GM23338 (cell line): ENCODE data around the gene NECTIN2. TPM values are rescaled to one million over a fixed set of nuclear protein-coding genes. Genes with fewer than 3 reads are reported as not detected.
A peak's percentile ranks its signal among the peaks of the same experiment; 100 is the strongest.

Experiments
- ATAC-seq: fragments of 200-7000 bp; cut with Tn5 transposase; 3 replicates; pipeline ENCODE4 v1.9.1; 2020
- DNase-seq: peaks from one replicate; pipeline ENCODE4 v3.0.0-alpha.2; 2015; ENCODE audit warnings: low spot score
- H2AFZ ChIP-seq: fragments of 200-600 bp; sonication (generic); 2 replicates; pipeline ENCODE4 v1.8.0; 2016; ENCODE audit warnings: antibody characterized with exemption, mild to moderate bottlenecking, moderate library complexity
- H3F3A ChIP-seq: fragments of 200-600 bp; sonication (generic); replicated peaks from 2 replicates; pipeline ENCODE4 v1.8.0; 2017; ENCODE audit warnings: antibody characterized with exemption, mixed run types, low read depth
- H3K27ac ChIP-seq: fragments of 200-600 bp; sonication (generic); 2 replicates; pipeline ENCODE4 v1.6.1; 2016; ENCODE audit warnings: low read depth
- H3K27me3 ChIP-seq: fragments of 200-600 bp; sonication (generic); 2 replicates; pipeline ENCODE4 v1.8.0; 2016; ENCODE audit warnings: mild to moderate bottlenecking, mixed run types, moderate library complexity; ENCODE audit not compliant: insufficient read depth
- H3K36me3 ChIP-seq: fragments of 200-600 bp; sonication (generic); 2 replicates; pipeline ENCODE4 v1.8.0; 2016; ENCODE audit warnings: mild to moderate bottlenecking; ENCODE audit not compliant: insufficient read depth
- H3K4me1 ChIP-seq: fragments of 200-600 bp; sonication (generic); 2 replicates; pipeline ENCODE4 v1.8.0; 2016; ENCODE audit warnings: mild to moderate bottlenecking, moderate library complexity; ENCODE audit not compliant: insufficient read depth
- H3K4me2 ChIP-seq: fragments of 200-600 bp; sonication (generic); 2 replicates; pipeline ENCODE4 v1.7.1; 2017; ENCODE audit warnings: mixed run types
- H3K4me3 ChIP-seq: fragments of 200-600 bp; sonication (generic); 2 replicates; pipeline ENCODE4 v1.6.1; 2016; ENCODE audit warnings: mixed run types
- H3K79me2 ChIP-seq: fragments of 200-600 bp; sonication (generic); replicated peaks from 2 replicates; pipeline ENCODE4 v1.8.0; 2017; ENCODE audit warnings: mild to moderate bottlenecking; ENCODE audit not compliant: insufficient read depth
- H3K9me2 ChIP-seq: fragments of 200-600 bp; sonication (generic); 2 replicates; pipeline ENCODE4 v1.8.0; 2017; ENCODE audit not compliant: insufficient read depth
- H4K20me1 ChIP-seq: fragments of 200-600 bp; sonication (generic); replicated peaks from 2 replicates; pipeline ENCODE4 v1.8.0; 2017; ENCODE audit warnings: mild to moderate bottlenecking; ENCODE audit not compliant: insufficient read depth
- H3K27ac Mint-ChIP-seq: 2 replicates; pipeline ENCODE4 v1.8.0; 2020; ENCODE audit warnings: inconsistent platforms, mild to moderate bottlenecking, moderate library complexity, mixed read lengths
- H3K27me3 Mint-ChIP-seq: 3 replicates; pipeline ENCODE4 v1.8.0; 2022; ENCODE audit warnings: low read depth, mild to moderate bottlenecking, moderate library complexity, mixed read lengths, inconsistent platforms; ENCODE audit not compliant: insufficient read depth, poor library complexity
- H3K36me3 Mint-ChIP-seq: 3 replicates; pipeline ENCODE4 v1.8.0; 2021; ENCODE audit warnings: low read depth, mild to moderate bottlenecking, inconsistent platforms, moderate library complexity, mixed read lengths
- H3K4me1 Mint-ChIP-seq: 3 replicates; pipeline ENCODE4 v1.8.0; 2020; ENCODE audit warnings: mild to moderate bottlenecking, inconsistent platforms, mixed read lengths
- H3K4me3 Mint-ChIP-seq: 3 replicates; pipeline ENCODE4 v1.8.0; 2021; ENCODE audit warnings: moderate library complexity, mild to moderate bottlenecking, inconsistent platforms, mixed read lengths
- H3K9me3 Mint-ChIP-seq: 3 replicates; pipeline ENCODE4 v1.8.0; 2020; ENCODE audit warnings: moderate library complexity, mild to moderate bottlenecking, inconsistent platforms, mixed read lengths
- CREB1 ChIP-seq: fragments of 250-450 bp; sonication (Bioruptor Pico); IDR thresholded peaks from 2 replicates; pipeline ENCODE4 v1.5.0; 2020; ENCODE audit warnings: low read depth, mild to moderate bottlenecking, moderate library complexity
- EZH2 ChIP-seq: fragments of 200-600 bp; sonication (generic); IDR thresholded peaks from one replicate; pipeline ENCODE4 v1.8.0; 2017; ENCODE audit warnings: antibody characterized with exemption, mild to moderate bottlenecking, low read depth; ENCODE audit not compliant: unreplicated experiment
- EZH2phosphoT487 ChIP-seq: fragments of 200-600 bp; sonication (generic); IDR thresholded peaks from one replicate; pipeline ENCODE4 v1.8.1; 2018; ENCODE audit warnings: antibody characterized with exemption; ENCODE audit not compliant: unreplicated experiment
- JUNB ChIP-seq: IDR thresholded peaks from one replicate; pipeline ENCODE4 v1.6.1; 2016; ENCODE audit warnings: antibody characterized with exemption; ENCODE audit not compliant: unreplicated experiment
- NANOG ChIP-seq: IDR thresholded peaks from 2 replicates; pipeline ENCODE4 v1.6.1; 2016; ENCODE audit warnings: antibody characterized with exemption, borderline replicate concordance
- STAT1 ChIP-seq: IDR thresholded peaks from one replicate; pipeline ENCODE4 v1.6.1; 2016; ENCODE audit warnings: antibody characterized with exemption; ENCODE audit not compliant: unreplicated experiment
- ZNF114 ChIP-seq: fragments of 250-450 bp; sonication (Bioruptor Pico); IDR thresholded peaks from 2 replicates; pipeline ENCODE4 v1.5.0; 2020; ENCODE audit warnings: mild to moderate bottlenecking, moderate library complexity
- ZNF331 ChIP-seq: fragments of 250-450 bp; sonication (Bioruptor Pico); IDR thresholded peaks from 2 replicates; pipeline ENCODE4 v1.5.0; 2020; ENCODE audit warnings: low read depth, mild to moderate bottlenecking, moderate library complexity
- polyA plus RNA-seq: library from polyadenylated mRNA; unstranded; fragments of >200 nt; fragmentation: Nextera tagmentation; extraction: Ambion mirVana; gene quantifications from 2 replicates; pipeline ENCODE4 v1.2.1, GENCODE V29; 2016
- total RNA-seq: library from RNA; depleted of rRNA; stranded (reverse); fragments of >200 nt; shearing (Covaris generic); gene quantifications from 2 replicates; pipeline ENCODE4 v1.2.3, GENCODE V29; 2014
- TF ChIP-seq, protein P1 (sequence below), 2 experiments: fragments of 200-600 bp in 1 of 2; sonication (generic) in 1 of 2; conservative IDR thresholded peaks; 2 replicates each; pipeline versions ENCODE4 v1.5.1 to v1.6.1; 2016 to 2017; ENCODE audit warnings: antibody characterized with exemption in 2 of 2, low read depth in 2 of 2, mild to moderate bottlenecking in 2 of 2, moderate library complexity in 1 of 2
- TF ChIP-seq, protein P2 (sequence below): IDR thresholded peaks from one replicate; pipeline ENCODE4 v1.6.1; 2018; ENCODE audit warnings: antibody characterized with exemption; ENCODE audit not compliant: unreplicated experiment
- TF ChIP-seq, protein P3 (sequence below): fragments of 250-450 bp; sonication (Bioruptor Pico); IDR thresholded peaks from 2 replicates; pipeline ENCODE4 v1.5.0; 2020; ENCODE audit warnings: mild to moderate bottlenecking, moderate library complexity

Gene NECTIN2
- total and polyA plus RNA-seq, 2 experiments from 2014 or later: 109 to 230 TPM

DNA sequence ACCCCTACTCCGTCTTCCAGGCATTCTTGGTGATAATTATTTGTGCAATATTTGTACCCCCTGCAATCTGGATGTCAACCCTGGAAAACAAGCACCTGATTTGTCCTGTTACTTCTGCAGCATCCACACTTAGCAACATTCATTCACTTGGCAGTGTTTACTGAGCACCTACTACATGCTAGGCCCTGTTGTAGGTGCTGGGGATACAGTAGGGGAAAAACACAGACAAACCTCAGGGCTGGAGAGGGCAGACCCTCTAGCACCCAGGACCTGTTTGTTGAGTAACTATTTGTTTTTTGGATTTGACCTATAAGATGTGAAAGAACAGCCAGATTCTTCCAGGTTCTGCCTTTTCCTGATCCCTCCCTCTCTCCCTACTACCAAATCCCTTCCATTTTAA lies 9.5 kb downstream of the NECTIN2 start (continued):
- TF ChIP-seq NANOG: no peak
- TF ChIP-seq, protein P1, sequence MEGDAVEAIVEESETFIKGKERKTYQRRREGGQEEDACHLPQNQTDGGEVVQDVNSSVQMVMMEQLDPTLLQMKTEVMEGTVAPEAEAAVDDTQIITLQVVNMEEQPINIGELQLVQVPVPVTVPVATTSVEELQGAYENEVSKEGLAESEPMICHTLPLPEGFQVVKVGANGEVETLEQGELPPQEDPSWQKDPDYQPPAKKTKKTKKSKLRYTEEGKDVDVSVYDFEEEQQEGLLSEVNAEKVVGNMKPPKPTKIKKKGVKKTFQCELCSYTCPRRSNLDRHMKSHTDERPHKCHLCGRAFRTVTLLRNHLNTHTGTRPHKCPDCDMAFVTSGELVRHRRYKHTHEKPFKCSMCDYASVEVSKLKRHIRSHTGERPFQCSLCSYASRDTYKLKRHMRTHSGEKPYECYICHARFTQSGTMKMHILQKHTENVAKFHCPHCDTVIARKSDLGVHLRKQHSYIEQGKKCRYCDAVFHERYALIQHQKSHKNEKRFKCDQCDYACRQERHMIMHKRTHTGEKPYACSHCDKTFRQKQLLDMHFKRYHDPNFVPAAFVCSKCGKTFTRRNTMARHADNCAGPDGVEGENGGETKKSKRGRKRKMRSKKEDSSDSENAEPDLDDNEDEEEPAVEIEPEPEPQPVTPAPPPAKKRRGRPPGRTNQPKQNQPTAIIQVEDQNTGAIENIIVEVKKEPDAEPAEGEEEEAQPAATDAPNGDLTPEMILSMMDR (conservative IDR thresholded peaks at IDR 0.05; ENCODE audit: low read depth in 2 of 2): no peak
- no peak for TF ChIP-seq STAT1

DNA sequence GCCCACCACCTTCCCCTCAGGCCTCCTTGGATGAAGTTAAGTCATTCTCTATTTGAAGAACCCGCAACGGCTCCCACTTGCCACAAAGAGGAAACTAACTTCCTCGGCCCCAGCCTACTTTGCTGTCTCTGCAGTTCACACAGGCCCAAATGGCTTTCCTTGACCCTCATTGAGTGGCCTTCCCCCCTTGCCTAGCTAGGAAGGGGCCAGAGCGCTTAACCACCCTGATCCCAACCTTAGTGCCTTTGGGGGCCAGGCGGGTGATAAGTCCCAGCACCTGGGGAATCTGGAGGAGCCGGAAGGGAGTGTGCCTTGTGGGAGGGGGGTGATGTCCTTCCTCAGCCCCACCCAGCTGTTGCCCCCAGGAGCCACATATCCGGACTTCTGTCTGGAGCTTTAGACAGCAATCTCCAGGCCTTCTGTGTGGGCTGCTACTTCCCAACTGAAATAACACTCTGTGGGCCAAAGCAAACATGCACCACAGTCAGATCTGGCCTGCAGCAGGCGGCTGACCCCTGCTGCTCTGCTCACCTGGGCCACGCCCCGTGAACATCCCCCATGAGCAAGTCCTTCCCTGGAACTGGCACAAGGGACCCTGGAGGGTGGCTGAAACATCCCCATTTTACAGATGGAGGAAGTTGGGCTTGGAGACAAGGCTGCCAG lies 10.5 kb downstream of the NECTIN2 start:
- H3K27me3 ChIP-seq: no peaks in the 10 kb centered on the region
- H2AFZ ChIP-seq: no peak overlapping the region
- no peak for DNase-seq
- H3K4me1 ChIP-seq: peaks cover 5% of the 10 kb centered on the region; the same call in 1 of the 2 replicates
- H3K36me3 ChIP-seq: peaks cover 8% of the 10 kb centered on the region; the same call in 1 of the 2 replicates
- Mint-ChIP-seq H3K4me1 (peaks cover 9% of the 10 kb centered on the region), H3K27me3 (peaks cover 9% of the 10 kb centered on the region), H3K27ac (no peak overlapping the region), H3K36me3 (peaks cover 44% of the 10 kb centered on the region), H3K9me3 (no peaks in the 10 kb centered on the region), H3K4me3 (no peak overlapping the region)
- no peak overlapping the region for H3K4me3 ChIP-seq
- H3K79me2 ChIP-seq: peaks cover 100% of the 10 kb centered on the region
- no peak overlapping the region for H3K4me2 ChIP-seq
- H3K27ac ChIP-seq: 0 out of 2 replicates have a peak overlapping the region, but pooled peaks have one; percentile 50
- peaks cover 9% of the 10 kb centered on the region; the same call in 1 of the 2 replicates for H3F3A ChIP-seq
- peak; percentile 50 for ATAC-seq
- peaks cover 74% of the 10 kb centered on the region for H4K20me1 ChIP-seq
- no peaks in the 10 kb centered on the region for H3K9me2 ChIP-seq
- TF ChIP-seq ZNF114 (CRISPR knock-in tag) (no peak), JUNB (no peak), STAT1 (no peak), ZNF331 (CRISPR knock-in tag) (no peak), EZH2 (no peak), EZH2phosphoT487 (no peak), CREB1 (no peak)
- TF ChIP-seq, protein P2, sequence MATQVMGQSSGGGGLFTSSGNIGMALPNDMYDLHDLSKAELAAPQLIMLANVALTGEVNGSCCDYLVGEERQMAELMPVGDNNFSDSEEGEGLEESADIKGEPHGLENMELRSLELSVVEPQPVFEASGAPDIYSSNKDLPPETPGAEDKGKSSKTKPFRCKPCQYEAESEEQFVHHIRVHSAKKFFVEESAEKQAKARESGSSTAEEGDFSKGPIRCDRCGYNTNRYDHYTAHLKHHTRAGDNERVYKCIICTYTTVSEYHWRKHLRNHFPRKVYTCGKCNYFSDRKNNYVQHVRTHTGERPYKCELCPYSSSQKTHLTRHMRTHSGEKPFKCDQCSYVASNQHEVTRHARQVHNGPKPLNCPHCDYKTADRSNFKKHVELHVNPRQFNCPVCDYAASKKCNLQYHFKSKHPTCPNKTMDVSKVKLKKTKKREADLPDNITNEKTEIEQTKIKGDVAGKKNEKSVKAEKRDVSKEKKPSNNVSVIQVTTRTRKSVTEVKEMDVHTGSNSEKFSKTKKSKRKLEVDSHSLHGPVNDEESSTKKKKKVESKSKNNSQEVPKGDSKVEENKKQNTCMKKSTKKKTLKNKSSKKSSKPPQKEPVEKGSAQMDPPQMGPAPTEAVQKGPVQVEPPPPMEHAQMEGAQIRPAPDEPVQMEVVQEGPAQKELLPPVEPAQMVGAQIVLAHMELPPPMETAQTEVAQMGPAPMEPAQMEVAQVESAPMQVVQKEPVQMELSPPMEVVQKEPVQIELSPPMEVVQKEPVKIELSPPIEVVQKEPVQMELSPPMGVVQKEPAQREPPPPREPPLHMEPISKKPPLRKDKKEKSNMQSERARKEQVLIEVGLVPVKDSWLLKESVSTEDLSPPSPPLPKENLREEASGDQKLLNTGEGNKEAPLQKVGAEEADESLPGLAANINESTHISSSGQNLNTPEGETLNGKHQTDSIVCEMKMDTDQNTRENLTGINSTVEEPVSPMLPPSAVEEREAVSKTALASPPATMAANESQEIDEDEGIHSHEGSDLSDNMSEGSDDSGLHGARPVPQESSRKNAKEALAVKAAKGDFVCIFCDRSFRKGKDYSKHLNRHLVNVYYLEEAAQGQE: no peak
- TF ChIP-seq, protein P3, sequence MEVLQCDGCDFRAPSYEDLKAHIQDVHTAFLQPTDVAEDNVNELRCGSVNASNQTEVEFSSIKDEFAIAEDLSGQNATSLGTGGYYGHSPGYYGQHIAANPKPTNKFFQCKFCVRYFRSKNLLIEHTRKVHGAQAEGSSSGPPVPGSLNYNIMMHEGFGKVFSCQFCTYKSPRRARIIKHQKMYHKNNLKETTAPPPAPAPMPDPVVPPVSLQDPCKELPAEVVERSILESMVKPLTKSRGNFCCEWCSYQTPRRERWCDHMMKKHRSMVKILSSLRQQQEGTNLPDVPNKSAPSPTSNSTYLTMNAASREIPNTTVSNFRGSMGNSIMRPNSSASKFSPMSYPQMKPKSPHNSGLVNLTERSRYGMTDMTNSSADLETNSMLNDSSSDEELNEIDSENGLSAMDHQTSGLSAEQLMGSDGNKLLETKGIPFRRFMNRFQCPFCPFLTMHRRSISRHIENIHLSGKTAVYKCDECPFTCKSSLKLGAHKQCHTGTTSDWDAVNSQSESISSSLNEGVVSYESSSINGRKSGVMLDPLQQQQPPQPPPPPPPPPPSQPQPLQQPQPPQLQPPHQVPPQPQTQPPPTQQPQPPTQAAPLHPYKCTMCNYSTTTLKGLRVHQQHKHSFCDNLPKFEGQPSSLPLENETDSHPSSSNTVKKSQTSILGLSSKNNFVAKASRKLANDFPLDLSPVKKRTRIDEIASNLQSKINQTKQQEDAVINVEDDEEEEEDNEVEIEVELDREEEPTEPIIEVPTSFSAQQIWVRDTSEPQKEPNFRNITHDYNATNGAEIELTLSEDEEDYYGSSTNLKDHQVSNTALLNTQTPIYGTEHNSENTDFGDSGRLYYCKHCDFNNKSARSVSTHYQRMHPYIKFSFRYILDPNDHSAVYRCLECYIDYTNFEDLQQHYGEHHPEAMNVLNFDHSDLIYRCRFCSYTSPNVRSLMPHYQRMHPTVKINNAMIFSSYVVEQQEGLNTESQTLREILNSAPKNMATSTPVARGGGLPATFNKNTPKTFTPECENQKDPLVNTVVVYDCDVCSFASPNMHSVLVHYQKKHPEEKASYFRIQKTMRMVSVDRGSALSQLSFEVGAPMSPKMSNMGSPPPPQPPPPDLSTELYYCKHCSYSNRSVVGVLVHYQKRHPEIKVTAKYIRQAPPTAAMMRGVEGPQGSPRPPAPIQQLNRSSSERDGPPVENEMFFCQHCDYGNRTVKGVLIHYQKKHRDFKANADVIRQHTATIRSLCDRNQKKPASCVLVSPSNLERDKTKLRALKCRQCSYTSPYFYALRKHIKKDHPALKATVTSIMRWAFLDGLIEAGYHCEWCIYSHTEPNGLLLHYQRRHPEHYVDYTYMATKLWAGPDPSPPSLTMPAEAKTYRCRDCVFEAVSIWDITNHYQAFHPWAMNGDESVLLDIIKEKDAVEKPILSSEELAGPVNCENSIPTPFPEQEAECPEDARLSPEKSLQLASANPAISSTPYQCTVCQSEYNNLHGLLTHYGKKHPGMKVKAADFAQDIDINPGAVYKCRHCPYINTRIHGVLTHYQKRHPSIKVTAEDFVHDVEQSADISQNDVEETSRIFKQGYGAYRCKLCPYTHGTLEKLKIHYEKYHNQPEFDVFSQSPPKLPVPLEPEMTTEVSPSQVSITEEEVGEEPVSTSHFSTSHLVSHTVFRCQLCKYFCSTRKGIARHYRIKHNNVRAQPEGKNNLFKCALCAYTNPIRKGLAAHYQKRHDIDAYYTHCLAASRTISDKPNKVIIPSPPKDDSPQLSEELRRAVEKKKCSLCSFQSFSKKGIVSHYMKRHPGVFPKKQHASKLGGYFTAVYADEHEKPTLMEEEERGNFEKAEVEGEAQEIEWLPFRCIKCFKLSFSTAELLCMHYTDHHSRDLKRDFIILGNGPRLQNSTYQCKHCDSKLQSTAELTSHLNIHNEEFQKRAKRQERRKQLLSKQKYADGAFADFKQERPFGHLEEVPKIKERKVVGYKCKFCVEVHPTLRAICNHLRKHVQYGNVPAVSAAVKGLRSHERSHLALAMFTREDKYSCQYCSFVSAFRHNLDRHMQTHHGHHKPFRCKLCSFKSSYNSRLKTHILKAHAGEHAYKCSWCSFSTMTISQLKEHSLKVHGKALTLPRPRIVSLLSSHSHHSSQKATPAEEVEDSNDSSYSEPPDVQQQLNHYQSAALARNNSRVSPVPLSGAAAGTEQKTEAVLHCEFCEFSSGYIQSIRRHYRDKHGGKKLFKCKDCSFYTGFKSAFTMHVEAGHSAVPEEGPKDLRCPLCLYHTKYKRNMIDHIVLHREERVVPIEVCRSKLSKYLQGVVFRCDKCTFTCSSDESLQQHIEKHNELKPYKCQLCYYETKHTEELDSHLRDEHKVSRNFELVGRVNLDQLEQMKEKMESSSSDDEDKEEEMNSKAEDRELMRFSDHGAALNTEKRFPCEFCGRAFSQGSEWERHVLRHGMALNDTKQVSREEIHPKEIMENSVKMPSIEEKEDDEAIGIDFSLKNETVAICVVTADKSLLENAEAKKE (CRISPR knock-in tag): no peak
